GM11168 (cell line): ENCODE results near the gene VENTX.

Source experiments
- in situ Hi-C: fragments of 300-500 bp; cut with MboI; formaldehyde crosslinking; loops from one replicate; pipeline ENCODE4 v1.12.0; 2022; ENCODE audit warnings: low sequenced_read_pairs; ENCODE audit not compliant: unreplicated experiment

VENTX gene, protein sequence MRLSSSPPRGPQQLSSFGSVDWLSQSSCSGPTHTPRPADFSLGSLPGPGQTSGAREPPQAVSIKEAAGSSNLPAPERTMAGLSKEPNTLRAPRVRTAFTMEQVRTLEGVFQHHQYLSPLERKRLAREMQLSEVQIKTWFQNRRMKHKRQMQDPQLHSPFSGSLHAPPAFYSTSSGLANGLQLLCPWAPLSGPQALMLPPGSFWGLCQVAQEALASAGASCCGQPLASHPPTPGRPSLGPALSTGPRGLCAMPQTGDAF

GRCh38 chr10:133237588-133238465, at the start of gene VENTX:
VENTX (plus strand) TSS chr10:133237855; CDS start chr10:133237915, 60 bp downstream.
- in situ Hi-C loops = loop anchor here (10.0 kb wide), 1 partner anchor 93 kb away; no protein-coding TSS in a partner anchor

- in situ Hi-C loops = no loop called here
Measured at GRCh38 chr10:133187906-133188681, 49.6 kb upstream of the VENTX start.

- in situ Hi-C loops = no loop called here
Measured at GRCh38 chr10:133189256-133189655, 48.4 kb upstream of the VENTX start.

- in situ Hi-C loops = no loop called here
Measured at GRCh38 chr10:133189726-133190125, 47.9 kb upstream of the VENTX start.

DNA sequence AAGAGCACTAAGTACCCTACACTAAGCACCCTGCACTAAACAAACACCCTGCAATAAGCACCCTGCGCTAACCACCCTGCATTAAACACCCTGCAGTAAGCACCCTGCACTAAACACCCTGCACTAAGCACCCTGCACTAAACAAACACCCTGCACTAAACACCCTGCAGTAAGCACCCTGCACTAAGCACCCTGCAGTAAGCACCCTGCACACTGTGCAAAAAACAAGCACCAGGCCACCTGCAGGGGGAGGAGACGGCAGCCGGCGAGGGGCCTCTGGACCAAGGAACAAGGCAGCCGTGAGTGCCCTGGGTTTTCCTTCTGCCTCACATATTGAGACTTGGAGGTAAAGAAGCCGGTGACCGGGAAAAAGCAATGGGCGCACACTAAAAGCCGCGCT, 47.4 kb upstream of the VENTX start:
- in situ Hi-C loops = no loop called here

GRCh38 chr10:133191651-133192050, 46.0 kb upstream of the VENTX start:
- in situ Hi-C loops = no loop called here

- in situ Hi-C loops = no loop called here
Measured at GRCh38 chr10:133194151-133194550, 43.5 kb upstream of the VENTX start.

DNA sequence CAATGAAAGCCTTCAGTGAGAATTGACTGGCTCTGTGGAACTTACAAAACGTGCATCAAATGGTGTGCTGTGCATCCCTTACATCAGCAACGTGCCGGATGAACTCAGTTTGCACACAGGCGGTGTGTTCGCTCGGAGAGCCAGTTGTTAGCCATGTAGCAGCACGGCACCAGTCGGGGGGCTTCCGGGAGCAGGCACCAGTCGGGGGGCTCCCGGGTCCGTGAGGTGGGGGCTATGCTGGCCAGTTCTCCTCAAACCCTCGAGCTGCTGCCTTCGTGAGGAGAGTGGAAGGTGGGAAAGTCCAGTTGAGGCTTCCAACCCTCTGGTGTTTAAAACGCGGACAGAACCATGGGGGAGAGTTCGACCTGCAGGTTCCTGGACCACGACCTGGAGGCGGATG, 42.6 kb upstream of the VENTX start:
- in situ Hi-C loops = no loop called here

DNA sequence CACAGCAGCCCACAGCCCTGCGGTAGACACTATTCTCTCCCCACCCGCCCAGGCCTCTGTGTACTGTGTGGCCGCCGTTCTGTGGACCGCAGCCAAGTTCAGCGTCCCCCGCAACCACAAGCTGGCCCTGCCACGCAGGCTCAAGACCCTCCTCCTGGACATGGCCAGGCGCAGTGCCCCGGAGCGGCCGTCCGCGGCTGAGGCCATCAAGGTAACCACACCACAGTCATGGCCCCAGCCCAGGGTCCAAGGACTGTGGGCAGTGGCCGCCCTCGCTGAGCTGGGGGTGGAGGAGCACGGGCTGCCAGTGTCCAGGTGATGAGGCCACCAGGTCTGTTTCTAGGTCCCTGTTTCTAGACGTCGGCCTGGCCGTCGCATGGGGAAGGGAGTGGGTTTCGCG, 42.0 kb upstream of the VENTX start:
- in situ Hi-C loops = no loop called here

GRCh38 chr10:133196221-133196915, 41.3 kb upstream of the VENTX start:
- in situ Hi-C loops = no loop called here

- in situ Hi-C loops = no loop called here
Measured at GRCh38 chr10:133196936-133197758, 40.5 kb upstream of the VENTX start.

- in situ Hi-C loops = no loop called here
Measured at GRCh38 chr10:133197786-133198185, 39.9 kb upstream of the VENTX start.

DNA sequence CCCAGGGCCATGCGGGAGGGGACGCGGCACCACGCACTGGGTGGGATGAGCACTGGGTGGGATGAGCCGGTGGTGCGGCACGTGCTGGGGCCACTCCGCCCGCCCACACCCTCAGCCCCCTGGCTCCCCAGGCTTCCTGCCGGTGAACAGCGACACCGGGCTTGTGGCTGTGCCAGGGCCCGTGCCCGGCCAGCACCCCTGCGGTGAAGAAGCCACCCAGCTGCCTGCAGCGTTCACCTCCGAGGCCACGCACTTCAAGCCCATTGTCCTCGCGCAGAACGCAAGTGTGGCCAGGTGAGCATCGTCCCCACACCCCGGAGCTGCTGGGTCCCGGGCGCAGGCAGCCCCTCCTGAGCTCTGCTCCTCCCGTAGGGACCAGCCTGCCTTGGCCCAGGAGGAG, 39.4 kb upstream of the VENTX start:
- in situ Hi-C loops = no loop called here

DNA sequence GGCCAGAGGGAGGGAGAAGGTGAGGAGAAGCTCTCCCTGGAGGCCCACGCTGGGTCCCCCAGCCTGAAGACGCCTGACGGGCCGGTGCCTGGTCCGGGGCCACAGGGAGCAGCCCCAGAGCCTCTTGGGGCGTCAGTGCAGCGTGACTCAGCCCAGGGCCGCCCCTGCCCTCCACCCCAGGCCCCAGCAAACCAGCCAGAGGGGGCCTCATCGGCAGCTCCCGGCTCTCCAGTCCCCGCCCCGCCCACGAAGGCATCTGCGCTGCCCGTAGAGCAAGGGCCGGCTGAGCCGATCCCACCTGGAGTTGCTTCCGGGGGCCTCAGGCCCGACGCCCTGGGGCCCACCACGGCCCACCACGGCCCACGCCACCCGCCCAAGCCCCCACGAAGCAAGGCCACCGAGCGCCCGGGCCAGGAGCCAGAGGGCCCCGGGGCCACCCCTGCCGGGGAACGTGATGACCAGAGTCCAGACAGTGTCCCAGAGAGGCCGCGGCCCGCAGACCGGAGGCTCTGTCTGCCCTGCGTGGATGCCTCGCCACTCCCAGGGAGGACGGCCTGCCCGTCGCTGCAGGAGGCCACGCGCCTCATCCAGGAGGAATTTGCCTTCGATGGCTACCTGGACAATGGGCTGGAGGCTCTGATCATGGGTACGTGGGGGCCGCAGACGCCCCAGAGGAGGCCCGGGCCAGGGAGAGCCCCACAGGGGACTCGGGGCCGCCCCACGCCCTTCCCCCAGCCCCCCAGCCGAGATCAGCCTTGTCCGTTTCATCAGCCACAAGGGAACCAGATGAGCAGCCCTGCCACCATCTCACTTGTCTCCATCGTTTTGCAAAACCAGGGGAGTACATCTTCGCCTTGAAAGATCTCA, 38.8 kb upstream of the VENTX start:
- in situ Hi-C loops = no loop called here

GRCh38 chr10:133199488-133199885, 38.2 kb upstream of the VENTX start:
- in situ Hi-C loops = no loop called here

GRCh38 chr10:133199992-133200611, 37.6 kb upstream of the VENTX start:
- in situ Hi-C loops = no loop called here

DNA sequence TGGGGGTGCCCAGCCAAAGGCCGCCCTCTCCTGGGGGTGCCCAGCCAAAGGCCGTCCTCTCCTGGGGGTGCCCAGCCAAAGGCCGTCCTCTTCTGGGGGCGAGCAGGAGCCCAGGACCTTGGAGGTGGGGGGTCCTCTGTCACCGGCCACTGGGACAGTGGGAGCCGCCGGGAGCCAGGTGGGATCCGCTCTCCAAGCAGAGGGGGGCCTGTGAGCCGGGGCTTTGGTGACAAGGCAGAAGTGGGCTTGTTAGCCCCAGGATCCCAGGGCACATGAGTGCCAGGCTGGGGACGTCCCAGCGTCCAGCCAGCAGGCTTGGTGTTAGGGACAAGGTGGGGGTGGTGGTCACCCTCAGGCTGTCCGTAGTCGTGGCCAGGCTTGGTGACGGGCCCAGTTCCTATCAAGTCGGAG, 37.0 kb upstream of the VENTX start:
- in situ Hi-C loops = no loop called here
